ENCODE data around the gene HOXB3. TPM values are rescaled to one million over a fixed set of nuclear protein-coding genes. Genes with fewer than 3 reads are reported as not detected.

The HOXB3 gene
- total RNA-seq, 1 experiment from 2014 or later = not detected

DNA sequence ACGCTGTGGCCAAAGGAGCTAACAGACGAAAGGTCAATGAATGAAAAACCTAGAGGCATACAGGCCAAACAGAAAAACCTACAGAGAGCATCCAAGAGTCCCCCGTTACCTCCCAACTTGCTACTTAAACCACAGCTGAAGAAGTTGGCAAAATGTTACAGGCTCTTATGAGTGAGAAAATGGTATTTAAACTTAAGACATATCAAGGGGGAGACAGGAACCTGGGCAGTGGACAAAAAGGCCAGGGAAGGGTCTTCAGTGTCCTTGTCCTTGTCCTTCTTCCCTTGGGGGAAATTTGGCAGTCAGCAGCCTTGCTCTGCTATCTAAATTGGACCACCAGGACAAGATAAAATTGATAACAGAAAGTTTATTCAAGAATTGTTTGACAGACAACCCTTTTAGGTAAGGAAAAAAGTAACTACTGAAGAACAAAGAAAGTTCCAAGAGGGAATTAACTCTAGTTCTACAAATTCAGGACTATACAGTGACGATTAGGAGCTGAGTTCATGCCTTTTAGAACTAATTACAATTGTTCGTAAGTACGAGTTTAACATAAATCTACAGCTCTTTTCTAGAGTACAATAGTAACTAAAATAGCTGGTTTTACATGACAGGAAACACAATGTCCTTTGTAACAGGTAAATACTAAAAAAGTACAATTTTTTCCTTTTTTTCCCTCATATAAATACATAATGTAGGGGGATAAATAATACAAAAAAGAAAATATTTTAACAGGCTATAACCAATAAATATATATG lies 41.3 kb downstream of the HOXB3 start:
- Histone ChIP-seq H2BK20ac (ENCODE audit: low read depth, low read length, poor library complexity, severe bottlenecking) (no peak overlapping the region), H3K18ac (ENCODE audit: insufficient read length, low read depth, low read length) (no peak overlapping the region), H3K14ac (ENCODE audit: insufficient read depth, low read length) (no peak overlapping the region), H3K23ac (ENCODE audit: insufficient read length, low read depth, low read length) (no peak overlapping the region), H4K91ac (ENCODE audit: insufficient read length, low read depth, low read length) (no peak overlapping the region), H4K8ac (replicated peaks; ENCODE audit: insufficient read length, low read depth, low read length) (no peak overlapping the region), H2BK12ac (ENCODE audit: insufficient read length, low read depth, low read length) (no peak overlapping the region), H3K4me1 (ENCODE audit: insufficient read depth, low read length) (peaks cover 3% of the 10 kb centered on the region; the same call in 1 of the 2 replicates), H2BK5ac (ENCODE audit: insufficient read length, low read length) (no peak overlapping the region), H4K5ac (ENCODE audit: insufficient read length, low read depth, low read length) (no peak overlapping the region), H3K9ac (ENCODE audit: extremely low read depth, insufficient read length, low read length) (no peak overlapping the region), H3K9me3 (ENCODE audit: control insufficient read depth, low read depth, low read length) (no peaks in the 10 kb centered on the region), H3K4ac (ENCODE audit: low read depth, low read length) (no peak overlapping the region), H3K27ac (ENCODE audit: insufficient read length, low read depth, low read length) (no peak overlapping the region), H4K20me1 (ENCODE audit: control insufficient read depth, insufficient read depth, insufficient read length) (peaks cover 3% of the 10 kb centered on the region), H3K79me2 (ENCODE audit: insufficient read depth, low read length) (no peaks in the 10 kb centered on the region), H3K23me2 (ENCODE audit: insufficient read length, low read depth, low read length, poor library complexity, severe bottlenecking) (no peaks in the 10 kb centered on the region), H2AK5ac (ENCODE audit: insufficient read length, low read length) (no peak overlapping the region), H2BK120ac (ENCODE audit: low read depth, low read length, poor library complexity, severe bottlenecking) (no peak overlapping the region), H3T11ph (ENCODE audit: low read length) (no peak overlapping the region), H2BK15ac (ENCODE audit: low read depth, low read length) (no peak overlapping the region), H3K4me2 (ENCODE audit: insufficient read depth, insufficient read length, low read length) (no peak overlapping the region), H3K79me1 (ENCODE audit: insufficient read depth, low read depth, low read length, poor library complexity, severe bottlenecking) (no peaks in the 10 kb centered on the region), H3K56ac (ENCODE audit: insufficient read length, low read depth, low read length) (no peak overlapping the region), H2AFZ (ENCODE audit: low read length) (no peak overlapping the region), H3K27me3 (ENCODE audit: insufficient read depth, low read length) (peaks cover 91% of the 10 kb centered on the region)
- WGBS (ENCODE audit: extremely low coverage, insufficient read length, low lambda C conversion rate) = no CpG with 5 or more reads among the region's 6 CpGs
- peaks cover 100% of the 10 kb centered on the region for H3K27me3 Mint-ChIP-seq (ENCODE audit: low read depth)
- H3K27ac Mint-ChIP-seq = no peak overlapping the region
- H3K4me1 Mint-ChIP-seq = peaks cover 36 to 61% of the 10 kb centered on the region in 2 experiments
- H3K36me3 Mint-ChIP-seq (ENCODE audit: insufficient read depth in 1 of 3, low read depth in 3 of 3) = no peaks in the 10 kb centered on the region
- H3K9me3 Mint-ChIP-seq = peaks cover 9 to 17% of the 10 kb centered on the region in 2 experiments; a peak in 4 of 5 replicates
- TF ChIP-seq, protein P1, sequence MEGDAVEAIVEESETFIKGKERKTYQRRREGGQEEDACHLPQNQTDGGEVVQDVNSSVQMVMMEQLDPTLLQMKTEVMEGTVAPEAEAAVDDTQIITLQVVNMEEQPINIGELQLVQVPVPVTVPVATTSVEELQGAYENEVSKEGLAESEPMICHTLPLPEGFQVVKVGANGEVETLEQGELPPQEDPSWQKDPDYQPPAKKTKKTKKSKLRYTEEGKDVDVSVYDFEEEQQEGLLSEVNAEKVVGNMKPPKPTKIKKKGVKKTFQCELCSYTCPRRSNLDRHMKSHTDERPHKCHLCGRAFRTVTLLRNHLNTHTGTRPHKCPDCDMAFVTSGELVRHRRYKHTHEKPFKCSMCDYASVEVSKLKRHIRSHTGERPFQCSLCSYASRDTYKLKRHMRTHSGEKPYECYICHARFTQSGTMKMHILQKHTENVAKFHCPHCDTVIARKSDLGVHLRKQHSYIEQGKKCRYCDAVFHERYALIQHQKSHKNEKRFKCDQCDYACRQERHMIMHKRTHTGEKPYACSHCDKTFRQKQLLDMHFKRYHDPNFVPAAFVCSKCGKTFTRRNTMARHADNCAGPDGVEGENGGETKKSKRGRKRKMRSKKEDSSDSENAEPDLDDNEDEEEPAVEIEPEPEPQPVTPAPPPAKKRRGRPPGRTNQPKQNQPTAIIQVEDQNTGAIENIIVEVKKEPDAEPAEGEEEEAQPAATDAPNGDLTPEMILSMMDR (conservative IDR thresholded peaks at IDR 0.05) = no peak
- H3K4me3 Mint-ChIP-seq = no peak overlapping the region
- no peak for DNase-seq
